WTC11 (cell line): ENCODE data around the gene TGFBR2. TPM values are rescaled to one million over a fixed set of nuclear protein-coding genes. Genes with fewer than 3 reads are reported as not detected.

ENCODE experiments used
- ATAC-seq: fragments of 200-7000 bp; cut with Tn5 transposase; 2 replicates; pipeline ENCODE4 v1.10.0; 2021; ENCODE audit warnings: mild to moderate bottlenecking, moderate library complexity
- CTCF ChIA-PET: fragments of 300-600 bp; sonication (Branson Sonifier 250); formaldehyde crosslinking; loops from one replicate; lab custom pipeline; 2021; ENCODE audit warnings: antibody characterized with exemption; lab: Charles Lee
- POLR2A ChIA-PET: fragments of 350-600 bp; sonication (Branson Sonifier 250); formaldehyde crosslinking; loops from one replicate; lab custom pipeline; 2021; ENCODE audit warnings: antibody characterized with exemption; lab: Charles Lee
- DNase-seq: peaks from one replicate; pipeline ENCODE4 v3.0.0; 2021; ENCODE audit warnings: low spot score
- H3K27ac Mint-ChIP-seq: 2 replicates; pipeline ENCODE4 v1.8.0; 2021; ENCODE audit warnings: mixed read lengths
- H3K27me3 Mint-ChIP-seq: 2 replicates; pipeline ENCODE4 v1.8.0; 2021; ENCODE audit warnings: low read depth, mild to moderate bottlenecking, moderate library complexity, mixed read lengths
- H3K36me3 Mint-ChIP-seq: 2 replicates; pipeline ENCODE4 v1.8.0; 2021; ENCODE audit warnings: mixed read lengths
- H3K4me1 Mint-ChIP-seq: 2 replicates; pipeline ENCODE4 v1.8.0; 2022; ENCODE audit warnings: mixed read lengths
- H3K4me3 Mint-ChIP-seq: 2 replicates; pipeline ENCODE4 v1.8.0; 2021; ENCODE audit warnings: mild to moderate bottlenecking, moderate library complexity, mixed read lengths
- H3K9me3 Mint-ChIP-seq: 2 replicates; pipeline ENCODE4 v1.8.0; 2021; ENCODE audit warnings: mixed read lengths
- AR ChIP-seq: fragments of 250-450 bp; sonication (Bioruptor Pico); IDR thresholded peaks from 2 replicates; pipeline ENCODE4 v1.9.0; 2021; ENCODE audit warnings: mild to moderate bottlenecking
- EMX1 ChIP-seq: fragments of 250-450 bp; sonication (Bioruptor Pico); IDR thresholded peaks from 2 replicates; pipeline ENCODE4 v1.8.0; 2021; ENCODE audit warnings: mild to moderate bottlenecking
- ERG ChIP-seq: fragments of 250-450 bp; sonication (Bioruptor Pico); IDR thresholded peaks from 2 replicates; pipeline ENCODE4 v1.8.0; 2021; ENCODE audit warnings: mild to moderate bottlenecking
- GABPB1 ChIP-seq: sonication (generic); formaldehyde crosslinking; IDR thresholded peaks from 2 replicates; pipeline ENCODE4 v1.8.1; 2023; ENCODE audit warnings: mild to moderate bottlenecking, missing genetic modification reagents
- GRHL2 ChIP-seq: fragments of 250-450 bp; sonication (Bioruptor Pico); IDR thresholded peaks from 2 replicates; pipeline ENCODE4 v1.8.0; 2022; ENCODE audit warnings: mild to moderate bottlenecking, moderate library complexity; ENCODE audit not compliant: insufficient replicate concordance, severe bottlenecking
- IRF1 ChIP-seq: sonication (generic); formaldehyde crosslinking; IDR thresholded peaks from 2 replicates; pipeline ENCODE4 v1.8.0; 2023; ENCODE audit warnings: missing genetic modification reagents
- NFYB ChIP-seq: sonication (generic); formaldehyde crosslinking; conservative IDR thresholded peaks from 2 replicates; pipeline ENCODE4 v1.8.0; 2022; ENCODE audit warnings: low read depth, missing genetic modification reagents
- NR3C1 ChIP-seq: sonication (generic); formaldehyde crosslinking; conservative IDR thresholded peaks from 2 replicates; pipeline ENCODE4 v1.8.1; 2023; ENCODE audit warnings: low read depth, mild to moderate bottlenecking, missing genetic modification reagents
- OVOL2 ChIP-seq: fragments of 250-450 bp; sonication (Bioruptor Pico); IDR thresholded peaks from 2 replicates; pipeline ENCODE4 v1.9.0; 2021; ENCODE audit warnings: mild to moderate bottlenecking, borderline replicate concordance
- RELA ChIP-seq: sonication (generic); formaldehyde crosslinking; IDR thresholded peaks from 2 replicates; pipeline ENCODE4 v1.8.1; 2022; ENCODE audit warnings: missing genetic modification reagents, mild to moderate bottlenecking, borderline replicate concordance
- SP1 ChIP-seq: sonication (generic); formaldehyde crosslinking; conservative IDR thresholded peaks from 2 replicates; pipeline ENCODE4 v1.8.1; 2022; ENCODE audit warnings: missing genetic modification reagents
- TCF7 ChIP-seq: sonication (generic); formaldehyde crosslinking; IDR thresholded peaks from 2 replicates; pipeline ENCODE4 v1.8.0; 2022; ENCODE audit warnings: mild to moderate bottlenecking, low read depth, missing genetic modification reagents, moderate library complexity
- USF1 ChIP-seq: sonication (generic); formaldehyde crosslinking; IDR thresholded peaks from 2 replicates; pipeline ENCODE4 v1.8.0; 2022; ENCODE audit warnings: mild to moderate bottlenecking, missing genetic modification reagents
- ZNF317 ChIP-seq: sonication (generic); formaldehyde crosslinking; IDR thresholded peaks from 2 replicates; pipeline ENCODE4 v1.8.1; 2023; ENCODE audit warnings: low read depth, mild to moderate bottlenecking, moderate library complexity, missing genetic modification reagents, borderline replicate concordance
- ZNF512 ChIP-seq: sonication (generic); formaldehyde crosslinking; IDR thresholded peaks from 2 replicates; pipeline ENCODE4 v1.8.1; 2022; ENCODE audit warnings: missing genetic modification reagents, borderline replicate concordance
- total RNA-seq: library from RNA; stranded (reverse); gene quantifications from 3 replicates; pipeline ENCODE4 v1.2.3, GENCODE V29; 2021

TGFBR2 gene
- total RNA-seq, 1 experiment from 2014 or later: 9.6 TPM

GRCh38 chr3:30596152-30596551, 10.2 kb upstream of the TGFBR2 start (continued):
- no peak for TF ChIP-seq AR
- TF ChIP-seq NR3C1 (CRISPR knock-in tag): no peak
- TF ChIP-seq ERG (CRISPR knock-in tag): no peak
- TF ChIP-seq RELA: no peak
- no peak for TF ChIP-seq TCF7 (CRISPR knock-in tag)
- no peak for TF ChIP-seq NFYB (CRISPR knock-in tag)
- no peak for TF ChIP-seq USF1 (CRISPR knock-in tag)

GRCh38 chr3:30597131-30597768, 9.2 kb upstream of the TGFBR2 start:
- no peak for DNase-seq
- H3K27me3 Mint-ChIP-seq: no peaks in the 10 kb centered on the region
- no peak for ATAC-seq
- peaks cover 4% of the 10 kb centered on the region; the same call in 1 of the 2 replicates for H3K36me3 Mint-ChIP-seq
- no peaks in the 10 kb centered on the region for H3K4me1 Mint-ChIP-seq
- POLR2A ChIA-PET: no interaction called here
- peaks cover 9% of the 10 kb centered on the region; the same call in 1 of the 2 replicates for H3K9me3 Mint-ChIP-seq
- no peak for TF ChIP-seq SP1 (CRISPR knock-in tag)
- peak; percentile 91 for TF ChIP-seq GABPB1 (CRISPR knock-in tag)
- TF ChIP-seq EMX1 (CRISPR knock-in tag): no peak
- no peak for TF ChIP-seq OVOL2
- CTCF ChIA-PET: no interaction called here
- no peak overlapping the region for H3K27ac Mint-ChIP-seq
- H3K4me3 Mint-ChIP-seq: no peak overlapping the region

GRCh38 chr3:30597769-30598134, 8.6 kb upstream of the TGFBR2 start:
- ATAC-seq: no peak

GRCh38 chr3:30598668-30599545, 7.5 kb upstream of the TGFBR2 start:
- Mint-ChIP-seq H3K36me3 (peaks cover 4% of the 10 kb centered on the region; the same call in 1 of the 2 replicates), H3K4me1 (0 out of 2 replicates have a peak, but pooled peaks cover 5% of the 10 kb centered on the region), H3K27ac (no peak overlapping the region), H3K9me3 (peaks cover 9% of the 10 kb centered on the region; the same call in 1 of the 2 replicates), H3K4me3 (no peak overlapping the region), H3K27me3 (no peaks in the 10 kb centered on the region)
- DNase-seq (no peak), ATAC-seq (no peak)
- TF ChIP-seq IRF1 (CRISPR knock-in tag) (no peak), ZNF512 (no peak), ZNF317 (CRISPR knock-in tag) (no peak)
- POLR2A ChIA-PET: no interaction called here
- CTCF ChIA-PET: no interaction called here

More at GRCh38 chr3:30597769-30598134, 8.6 kb upstream of the TGFBR2 start:
- DNase-seq: no peak
- Mint-ChIP-seq H3K4me3 (no peak overlapping the region), H3K36me3 (peaks cover 4% of the 10 kb centered on the region; the same call in 1 of the 2 replicates), H3K4me1 (0 out of 2 replicates have a peak, but pooled peaks cover 1% of the 10 kb centered on the region), H3K27me3 (no peaks in the 10 kb centered on the region), H3K9me3 (peaks cover 9% of the 10 kb centered on the region; the same call in 1 of the 2 replicates), H3K27ac (no peak overlapping the region)
- TF ChIP-seq GRHL2 (CRISPR knock-in tag): no peak
- CTCF ChIA-PET: no interaction called here
- POLR2A ChIA-PET: no interaction called here
